Osteocyte (in vitro differentiated cells): ENCODE results near the gene GTF2A1. TPM values are rescaled to one million over a fixed set of nuclear protein-coding genes. Genes with fewer than 3 reads are reported as not detected.
A peak's percentile ranks its signal among the peaks of the same experiment; 100 is the strongest.

Experiments used
- DNase-seq: peaks from one replicate; pipeline ENCODE4 v3.0.0; 2021; ENCODE audit warnings: mixed read lengths; ENCODE audit not compliant: unreplicated experiment; ENCODE audit errors: extremely low spot score
- H3K27ac Mint-ChIP-seq: one replicate; pipeline ENCODE4 v1.8.0; 2021; ENCODE audit warnings: mild to moderate bottlenecking, mixed read lengths; ENCODE audit not compliant: unreplicated experiment
- H3K27me3 Mint-ChIP-seq: one replicate; pipeline ENCODE4 v1.8.0; 2021; ENCODE audit warnings: mixed read lengths; ENCODE audit not compliant: unreplicated experiment
- H3K36me3 Mint-ChIP-seq: one replicate; pipeline ENCODE4 v1.8.0; 2021; ENCODE audit warnings: mixed read lengths; ENCODE audit not compliant: unreplicated experiment
- H3K4me1 Mint-ChIP-seq: one replicate; pipeline ENCODE4 v1.8.0; 2021; ENCODE audit warnings: mixed read lengths; ENCODE audit not compliant: unreplicated experiment
- H3K4me3 Mint-ChIP-seq: one replicate; pipeline ENCODE4 v1.8.0; 2021; ENCODE audit warnings: mild to moderate bottlenecking, moderate library complexity, mixed read lengths; ENCODE audit not compliant: unreplicated experiment
- H3K9me3 Mint-ChIP-seq: one replicate; pipeline ENCODE4 v1.8.0; 2021; ENCODE audit warnings: mixed read lengths; ENCODE audit not compliant: unreplicated experiment
- total RNA-seq: library from RNA; stranded (reverse); gene quantifications from 2 replicates; pipeline ENCODE4 v1.2.1, GENCODE V29; 2021
- TF ChIP-seq, protein P1 (sequence below): fragments of 200-600 bp; sonication (generic); IDR thresholded peaks from 2 replicates; pipeline ENCODE4 v1.5.0; 2021; ENCODE audit warnings: antibody characterized with exemption, mild to moderate bottlenecking, moderate library complexity

GTF2A1 gene
- total RNA-seq, 1 donor from 2014 or later: 40.8 TPM

DNA sequence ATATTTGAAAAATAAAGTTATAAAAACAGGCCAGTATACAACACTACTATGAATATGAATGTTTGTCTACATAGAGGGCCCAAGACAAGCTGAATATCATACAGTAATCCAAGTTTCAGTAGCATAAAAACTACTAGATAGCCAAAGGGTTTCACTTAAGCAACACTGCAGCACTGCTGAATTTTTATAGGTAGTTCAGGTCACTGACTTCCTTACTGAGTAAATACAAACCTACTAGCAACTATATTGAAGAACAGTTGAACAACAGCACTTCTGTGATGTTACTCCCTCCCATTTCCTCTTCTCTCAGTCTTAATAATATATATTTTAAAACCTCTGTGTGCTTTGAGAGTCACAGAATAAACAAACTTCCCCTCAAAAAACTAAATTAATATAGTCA lies 42.7 kb downstream of the GTF2A1 start:
- TF ChIP-seq, protein P1, sequence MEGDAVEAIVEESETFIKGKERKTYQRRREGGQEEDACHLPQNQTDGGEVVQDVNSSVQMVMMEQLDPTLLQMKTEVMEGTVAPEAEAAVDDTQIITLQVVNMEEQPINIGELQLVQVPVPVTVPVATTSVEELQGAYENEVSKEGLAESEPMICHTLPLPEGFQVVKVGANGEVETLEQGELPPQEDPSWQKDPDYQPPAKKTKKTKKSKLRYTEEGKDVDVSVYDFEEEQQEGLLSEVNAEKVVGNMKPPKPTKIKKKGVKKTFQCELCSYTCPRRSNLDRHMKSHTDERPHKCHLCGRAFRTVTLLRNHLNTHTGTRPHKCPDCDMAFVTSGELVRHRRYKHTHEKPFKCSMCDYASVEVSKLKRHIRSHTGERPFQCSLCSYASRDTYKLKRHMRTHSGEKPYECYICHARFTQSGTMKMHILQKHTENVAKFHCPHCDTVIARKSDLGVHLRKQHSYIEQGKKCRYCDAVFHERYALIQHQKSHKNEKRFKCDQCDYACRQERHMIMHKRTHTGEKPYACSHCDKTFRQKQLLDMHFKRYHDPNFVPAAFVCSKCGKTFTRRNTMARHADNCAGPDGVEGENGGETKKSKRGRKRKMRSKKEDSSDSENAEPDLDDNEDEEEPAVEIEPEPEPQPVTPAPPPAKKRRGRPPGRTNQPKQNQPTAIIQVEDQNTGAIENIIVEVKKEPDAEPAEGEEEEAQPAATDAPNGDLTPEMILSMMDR: no peak
- DNase-seq: no peak
- Mint-ChIP-seq H3K27me3 (no peaks in the 10 kb centered on the region), H3K27ac (no peak overlapping the region), H3K4me3 (no peak overlapping the region), H3K9me3 (no peaks in the 10 kb centered on the region), H3K4me1 (peaks cover 11% of the 10 kb centered on the region), H3K36me3 (peaks cover 41% of the 10 kb centered on the region)

DNA sequence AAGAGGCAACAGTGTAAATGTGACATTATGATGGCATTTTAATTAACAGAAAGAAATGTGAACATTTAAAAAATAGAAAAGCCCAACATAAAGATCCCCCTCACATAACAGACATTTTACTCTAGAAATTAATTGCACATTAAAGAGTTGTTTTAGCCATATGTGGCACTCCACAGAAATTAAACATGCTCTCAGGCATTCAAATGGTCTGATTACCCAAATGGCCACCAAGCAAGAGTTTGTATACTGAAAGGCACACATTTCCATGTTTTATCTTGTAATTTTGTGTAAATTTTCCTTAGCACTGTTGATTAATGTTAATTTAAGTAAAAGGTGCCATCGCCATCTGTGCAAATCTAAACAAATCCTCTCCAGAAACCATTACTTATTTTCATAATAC lies 43.5 kb downstream of the GTF2A1 start:
- peak overlapping the region; percentile 0 for H3K27ac Mint-ChIP-seq

DNA sequence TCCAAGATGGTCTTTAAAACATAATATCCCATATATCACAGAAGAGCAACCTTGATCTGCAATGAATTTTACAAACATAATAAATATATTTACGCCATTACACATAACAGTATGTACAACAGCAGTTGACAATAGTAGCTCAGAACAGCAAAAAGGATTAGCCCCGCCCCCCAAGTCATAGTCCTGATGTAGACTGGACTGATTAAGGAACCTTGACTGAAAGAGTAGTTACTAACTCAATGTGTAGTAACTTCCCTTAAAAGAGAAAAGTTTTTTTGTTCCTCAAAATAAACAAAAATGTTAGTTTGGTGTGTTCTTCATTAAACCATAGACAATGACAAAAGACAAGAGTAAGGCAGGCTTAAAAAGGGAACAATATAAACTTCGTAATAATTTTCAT lies 44.5 kb downstream of the GTF2A1 start:
- Mint-ChIP-seq H3K4me3 (no peak overlapping the region), H3K36me3 (peaks cover 27% of the 10 kb centered on the region), H3K4me1 (peaks cover 8% of the 10 kb centered on the region), H3K27me3 (no peaks in the 10 kb centered on the region), H3K9me3 (no peaks in the 10 kb centered on the region), H3K27ac (no peak overlapping the region)
- TF ChIP-seq, protein P1: no peak
- DNase-seq: no peak

More for the DNA sequence above, 43.5 kb downstream of the GTF2A1 start:
- H3K4me3 Mint-ChIP-seq: no peak overlapping the region
- H3K36me3 Mint-ChIP-seq: peaks cover 36% of the 10 kb centered on the region
- H3K27me3 Mint-ChIP-seq: no peaks in the 10 kb centered on the region
- H3K4me1 Mint-ChIP-seq: peaks cover 10% of the 10 kb centered on the region
- DNase-seq: no peak
- H3K9me3 Mint-ChIP-seq: no peaks in the 10 kb centered on the region
- TF ChIP-seq, protein P1: no peak

DNA sequence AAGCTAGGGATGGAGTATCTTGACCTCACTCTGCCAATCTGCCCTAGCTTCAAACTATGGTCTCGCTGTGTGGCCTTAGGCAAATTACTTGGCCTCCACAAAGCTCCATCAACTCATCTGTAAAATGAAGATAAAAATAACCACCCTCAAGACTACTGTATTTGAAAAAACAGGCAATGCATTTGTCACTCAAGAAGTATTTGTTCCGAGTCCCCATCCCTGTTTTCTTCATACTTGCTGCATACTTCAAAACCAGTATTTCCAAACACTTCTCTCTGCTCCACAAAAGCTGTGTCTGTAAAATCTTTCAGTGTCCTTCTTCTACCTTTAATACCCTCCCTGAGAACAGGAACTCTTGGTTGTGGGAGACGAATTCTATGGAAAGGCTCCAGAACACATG lies 47.9 kb downstream of the GTF2A1 start:
- no peak overlapping the region for H3K27ac Mint-ChIP-seq
- peaks cover 20% of the 10 kb centered on the region for H3K4me1 Mint-ChIP-seq

DNA sequence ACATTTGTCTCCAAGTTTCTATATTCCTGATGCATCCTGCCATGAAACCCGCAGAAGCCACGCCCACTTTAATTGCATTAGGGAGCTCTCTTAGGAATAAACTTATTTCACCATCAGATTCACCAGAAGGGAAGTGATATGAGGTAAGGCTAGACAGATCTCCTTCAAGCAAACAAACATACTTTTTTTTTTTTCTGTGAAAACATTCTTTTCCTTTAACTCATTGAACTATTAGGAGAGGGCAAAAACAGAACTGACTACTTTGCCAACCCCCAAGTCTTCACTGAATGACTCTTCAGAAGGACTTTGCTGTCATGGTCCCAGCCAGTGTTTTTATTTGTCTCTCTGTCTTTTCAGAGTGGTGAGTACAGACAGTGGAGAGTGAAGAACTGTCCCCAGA lies 48.4 kb downstream of the GTF2A1 start:
- DNase-seq: no peak
- H3K27me3 Mint-ChIP-seq: no peaks in the 10 kb centered on the region

More for the DNA sequence above, 47.9 kb downstream of the GTF2A1 start:
- DNase-seq: no peak
- Mint-ChIP-seq H3K27me3 (no peaks in the 10 kb centered on the region), H3K9me3 (no peaks in the 10 kb centered on the region), H3K4me3 (no peak overlapping the region), H3K36me3 (peaks cover 6% of the 10 kb centered on the region)
- TF ChIP-seq, protein P1: no peak

More for the DNA sequence above, 48.4 kb downstream of the GTF2A1 start:
- H3K4me3 Mint-ChIP-seq: no peak overlapping the region
- H3K9me3 Mint-ChIP-seq: no peaks in the 10 kb centered on the region
- peaks cover 6% of the 10 kb centered on the region for H3K36me3 Mint-ChIP-seq
- TF ChIP-seq, protein P1: no peak
- peaks cover 19% of the 10 kb centered on the region for H3K4me1 Mint-ChIP-seq
- no peak overlapping the region for H3K27ac Mint-ChIP-seq
